K562 (cell line): ENCODE data around the gene POLD1. TPM values are rescaled to one million over a fixed set of nuclear protein-coding genes. Genes with fewer than 3 reads are reported as not detected.

ENCODE experiments used
- CUX1 ChIP-seq: fragments of 200-800 bp; sonication (Bioruptor generic); IDR thresholded peaks from 2 replicates; pipeline ENCODE4 v1.6.1; 2016; ENCODE audit warnings: missing genetic modification characterization, missing compliant biosample characterization
- FOXK1 ChIP-seq: sonication (generic); formaldehyde crosslinking; IDR thresholded peaks from 2 replicates; pipeline ENCODE4 v1.8.0; 2022; ENCODE audit warnings: missing genetic modification reagents, mild to moderate bottlenecking, borderline replicate concordance
- MCM2 ChIP-seq: fragments of 450-650 bp; IDR thresholded peaks from 2 replicates; pipeline ENCODE4 v1.6.1; 2017; ENCODE audit warnings: low read depth, mild to moderate bottlenecking
- MEF2A ChIP-seq: IDR thresholded peaks from 2 replicates; pipeline ENCODE4 v1.6.1; 2011; ENCODE audit warnings: low read depth, mild to moderate bottlenecking, low read length, moderate library complexity; ENCODE audit not compliant: control insufficient read depth
- NR3C1 ChIP-seq: sonication (generic); formaldehyde crosslinking; IDR thresholded peaks from 2 replicates; pipeline ENCODE4 v1.8.1; 2022; ENCODE audit warnings: missing genetic modification reagents
- SAFB ChIP-seq: fragments of 200-400 bp; formaldehyde crosslinking; IDR thresholded peaks from 2 replicates; pipeline ENCODE4 v1.6.1; 2017; ENCODE audit warnings: low read depth, low read length, borderline replicate concordance
- SIN3B ChIP-seq: fragments of 450-650 bp; IDR thresholded peaks from 2 replicates; pipeline ENCODE4 v1.6.1; 2017; ENCODE audit warnings: low read depth, mild to moderate bottlenecking, moderate library complexity
- THRA ChIP-seq: fragments of 450-650 bp; IDR thresholded peaks from 2 replicates; pipeline ENCODE4 v1.6.1; 2017; ENCODE audit warnings: mild to moderate bottlenecking, moderate library complexity
- ZFP36 ChIP-seq: fragments of 150-350 bp; IDR thresholded peaks from 2 replicates; pipeline ENCODE4 v1.6.1; 2018; ENCODE audit warnings: low read length, low read depth; ENCODE audit not compliant: partially characterized antibody
- ZNF707 ChIP-seq: fragments of 250-450 bp; sonication (Bioruptor Pico); conservative IDR thresholded peaks from 2 replicates; pipeline ENCODE4 v1.8.0; 2022; ENCODE audit warnings: inconsistent platforms, mild to moderate bottlenecking, moderate library complexity
- ZSCAN32 ChIP-seq: fragments of 450-650 bp; formaldehyde crosslinking; IDR thresholded peaks from 2 replicates; pipeline ENCODE4 v1.4.0; 2020; ENCODE audit warnings: mild to moderate bottlenecking, moderate library complexity
- polyA plus RNA-seq, 8 experiments: library from polyadenylated mRNA; depleted of rRNA in 4 of 8; stranded (reverse) in 5 of 8; unstranded in 3 of 8; fragments of >200 nt; fragmentation: Nextera tagmentation in 2 of 8; fragmentation: Illumina TruSeq in 1 of 8; extraction: Ambion mirVana in 2 of 8; extraction: Trizol in 1 of 8; gene quantifications; 2 replicates each; pipeline versions ENCODE4 v1.2.1 to v1.2.3, GENCODE V29; 2011 to 2014; ENCODE audit warnings: inconsistent platforms in 1 of 8, missing spikeins in 1 of 8
- total RNA-seq, 7 experiments: library from RNA; depleted of rRNA in 6 of 7; stranded (reverse); fragments of >200 nt in 6 of 7; fragmentation: Illumina TruSeq in 2 of 7; extraction: Trizol in 2 of 7; gene quantifications; 2 replicates each; pipeline versions ENCODE4 v1.2.1 to v1.2.3, GENCODE V29; 2011 to 2021; ENCODE audit warnings: low replicate concordance in 1 of 7
- TF ChIP-seq, protein P1 (sequence below): fragments of 250-450 bp; sonication (Bioruptor Pico); IDR thresholded peaks from 2 replicates; pipeline ENCODE4 v1.8.0; 2022; ENCODE audit warnings: moderate library complexity, mild to moderate bottlenecking, inconsistent platforms
- TF ChIP-seq, protein P2 (sequence below): fragments of 450-650 bp; formaldehyde crosslinking; IDR thresholded peaks from 2 replicates; pipeline ENCODE4 v1.4.0; 2022; ENCODE audit warnings: mild to moderate bottlenecking, moderate library complexity
- TF ChIP-seq, protein P3 (sequence below): fragments of 450-650 bp; IDR thresholded peaks from 2 replicates; pipeline ENCODE4 v1.6.1; 2016; ENCODE audit warnings: low read depth, mild to moderate bottlenecking, moderate library complexity

The POLD1 gene
- total and polyA plus RNA-seq, 9 of the 15 experiments (the other 6 are each of a cell fraction or from before 2014, with no cell fraction given): 1.3 to 312 (median 47.8) TPM

GRCh38 chr19:50417111-50418081 is 33.2 kb downstream of the POLD1 start (continued):
- no peak for TF ChIP-seq SIN3B
- no peak for TF ChIP-seq MCM2
- no peak for TF ChIP-seq MEF2A
- TF ChIP-seq, protein P1, sequence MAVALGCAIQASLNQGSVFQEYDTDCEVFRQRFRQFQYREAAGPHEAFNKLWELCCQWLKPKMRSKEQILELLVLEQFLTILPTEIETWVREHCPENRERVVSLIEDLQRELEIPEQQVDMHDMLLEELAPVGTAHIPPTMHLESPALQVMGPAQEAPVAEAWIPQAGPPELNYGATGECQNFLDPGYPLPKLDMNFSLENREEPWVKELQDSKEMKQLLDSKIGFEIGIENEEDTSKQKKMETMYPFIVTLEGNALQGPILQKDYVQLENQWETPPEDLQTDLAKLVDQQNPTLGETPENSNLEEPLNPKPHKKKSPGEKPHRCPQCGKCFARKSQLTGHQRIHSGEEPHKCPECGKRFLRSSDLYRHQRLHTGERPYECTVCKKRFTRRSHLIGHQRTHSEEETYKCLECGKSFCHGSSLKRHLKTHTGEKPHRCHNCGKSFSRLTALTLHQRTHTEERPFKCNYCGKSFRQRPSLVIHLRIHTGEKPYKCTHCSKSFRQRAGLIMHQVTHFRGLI: no peak
- TF ChIP-seq CUX1 (CRISPR knock-in tag): no peak
- no peak for TF ChIP-seq NR3C1 (CRISPR knock-in tag)
- TF ChIP-seq ZSCAN32 (CRISPR knock-in tag): no peak
- no peak for TF ChIP-seq ZNF707
- TF ChIP-seq, protein P2, sequence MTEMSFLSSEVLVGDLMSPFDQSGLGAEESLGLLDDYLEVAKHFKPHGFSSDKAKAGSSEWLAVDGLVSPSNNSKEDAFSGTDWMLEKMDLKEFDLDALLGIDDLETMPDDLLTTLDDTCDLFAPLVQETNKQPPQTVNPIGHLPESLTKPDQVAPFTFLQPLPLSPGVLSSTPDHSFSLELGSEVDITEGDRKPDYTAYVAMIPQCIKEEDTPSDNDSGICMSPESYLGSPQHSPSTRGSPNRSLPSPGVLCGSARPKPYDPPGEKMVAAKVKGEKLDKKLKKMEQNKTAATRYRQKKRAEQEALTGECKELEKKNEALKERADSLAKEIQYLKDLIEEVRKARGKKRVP (CRISPR knock-in tag): no peak
- no peak for TF ChIP-seq THRA
- TF ChIP-seq, protein P3, sequence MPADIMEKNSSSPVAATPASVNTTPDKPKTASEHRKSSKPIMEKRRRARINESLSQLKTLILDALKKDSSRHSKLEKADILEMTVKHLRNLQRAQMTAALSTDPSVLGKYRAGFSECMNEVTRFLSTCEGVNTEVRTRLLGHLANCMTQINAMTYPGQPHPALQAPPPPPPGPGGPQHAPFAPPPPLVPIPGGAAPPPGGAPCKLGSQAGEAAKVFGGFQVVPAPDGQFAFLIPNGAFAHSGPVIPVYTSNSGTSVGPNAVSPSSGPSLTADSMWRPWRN: no peak
- no peak for TF ChIP-seq SAFB
- TF ChIP-seq ZFP36: no peak
- no peak for TF ChIP-seq FOXK1
